ENCODE measurements around the gene TMEM30A. TPM values are rescaled to one million over a fixed set of nuclear protein-coding genes. Genes with fewer than 3 reads are reported as not detected.

TMEM30A gene
- total and polyA plus RNA-seq, 2 donors (not counting 3 experiments of a cell fraction or from before 2014, with no cell fraction given): 42.2 to 197 TPM

GRCh38 chr6:75268988-75269354 is 15.6 kb downstream of the TMEM30A start:
- Histone ChIP-seq H3K27me3 (ENCODE audit: control insufficient read depth in 2 of 2, insufficient read depth in 2 of 2, low read length in 2 of 2) (no peaks in the 10 kb centered on the region), H3K4me1 (ENCODE audit: control insufficient read depth, extremely low read depth, insufficient read depth, low read length) (peaks cover 19% of the 10 kb centered on the region), H3K79me2 (ENCODE audit: control insufficient read depth, insufficient read depth, low read length) (peaks cover 82% of the 10 kb centered on the region), H3K4me3 (replicated peaks in 1 of 3; ENCODE audit: insufficient read depth in 1 of 3, low read depth in 1 of 3, low read length in 3 of 3) (no peak overlapping the region), H3K9ac (replicated peaks; ENCODE audit: extremely low read depth, insufficient read depth, low read length) (no peak overlapping the region), H3K36me3 (ENCODE audit: control insufficient read depth in 2 of 2, extremely low read depth in 1 of 2, insufficient read depth in 2 of 2, low read length in 2 of 2) (peaks cover 0 to 8% of the 10 kb centered on the region in 2 experiments), H3K27ac (ENCODE audit: insufficient read depth, low read depth, low read length) (no peak overlapping the region), H4K20me1 (replicated peaks; ENCODE audit: control insufficient read depth, extremely low read depth, insufficient read depth, low read length) (no peaks in the 10 kb centered on the region), H3K9me3 (replicated peaks; ENCODE audit: control insufficient read depth, insufficient read depth, low read length) (peaks cover 2% of the 10 kb centered on the region), H3K4me2 (ENCODE audit: insufficient read depth, low read length) (no peak overlapping the region), H2AFZ (ENCODE audit: low read depth, low read length) (no peak overlapping the region), H3K9me1 (replicated peaks; ENCODE audit: control insufficient read depth, extremely low read depth, insufficient read depth, low read length) (no peaks in the 10 kb centered on the region)
- TF ChIP-seq EZH2 (IDR thresholded peaks at IDR 0.05; ENCODE audit: borderline replicate concordance, low read depth, low read length, severe bottlenecking): no peak
- TF ChIP-seq GATA2 (IDR thresholded peaks at IDR 0.05; ENCODE audit: insufficient read depth, insufficient read length, low read depth, low read length): no peak
- TF ChIP-seq, protein P1, sequence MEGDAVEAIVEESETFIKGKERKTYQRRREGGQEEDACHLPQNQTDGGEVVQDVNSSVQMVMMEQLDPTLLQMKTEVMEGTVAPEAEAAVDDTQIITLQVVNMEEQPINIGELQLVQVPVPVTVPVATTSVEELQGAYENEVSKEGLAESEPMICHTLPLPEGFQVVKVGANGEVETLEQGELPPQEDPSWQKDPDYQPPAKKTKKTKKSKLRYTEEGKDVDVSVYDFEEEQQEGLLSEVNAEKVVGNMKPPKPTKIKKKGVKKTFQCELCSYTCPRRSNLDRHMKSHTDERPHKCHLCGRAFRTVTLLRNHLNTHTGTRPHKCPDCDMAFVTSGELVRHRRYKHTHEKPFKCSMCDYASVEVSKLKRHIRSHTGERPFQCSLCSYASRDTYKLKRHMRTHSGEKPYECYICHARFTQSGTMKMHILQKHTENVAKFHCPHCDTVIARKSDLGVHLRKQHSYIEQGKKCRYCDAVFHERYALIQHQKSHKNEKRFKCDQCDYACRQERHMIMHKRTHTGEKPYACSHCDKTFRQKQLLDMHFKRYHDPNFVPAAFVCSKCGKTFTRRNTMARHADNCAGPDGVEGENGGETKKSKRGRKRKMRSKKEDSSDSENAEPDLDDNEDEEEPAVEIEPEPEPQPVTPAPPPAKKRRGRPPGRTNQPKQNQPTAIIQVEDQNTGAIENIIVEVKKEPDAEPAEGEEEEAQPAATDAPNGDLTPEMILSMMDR (IDR thresholded peaks at IDR 0.05; ENCODE audit: extremely low read depth in 1 of 2, insufficient read depth in 1 of 2, low read depth in 1 of 2, low read length in 2 of 2): no peak
- TF ChIP-seq POLR2AphosphoS5 (IDR thresholded peaks at IDR 0.05; ENCODE audit: insufficient read depth, low read depth, low read length): no peak
- TF ChIP-seq, protein P2, sequence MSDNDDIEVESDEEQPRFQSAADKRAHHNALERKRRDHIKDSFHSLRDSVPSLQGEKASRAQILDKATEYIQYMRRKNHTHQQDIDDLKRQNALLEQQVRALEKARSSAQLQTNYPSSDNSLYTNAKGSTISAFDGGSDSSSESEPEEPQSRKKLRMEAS (IDR thresholded peaks at IDR 0.05; ENCODE audit: insufficient read depth, insufficient read length): no peak
- TF ChIP-seq MYC (IDR thresholded peaks at IDR 0.05; ENCODE audit: low read depth, low read length): no peak
- no peak for TF ChIP-seq FOS (IDR thresholded peaks at IDR 0.05; ENCODE audit: borderline replicate concordance, insufficient read depth, low read length)
- TF ChIP-seq JUN (IDR thresholded peaks at IDR 0.05; ENCODE audit: borderline replicate concordance, insufficient read depth, insufficient read length, low read depth): no peak
- no peak for TF ChIP-seq POLR2A (IDR thresholded peaks at IDR 0.05; ENCODE audit: low read depth, low read length)
- POLR2A ChIA-PET: interaction anchor here (1.7 kb wide), 1 partner anchor 11 kb away, joined by 3 read pairs; no protein-coding TSS in a partner anchor
- no TSS peak for BruUV-seq (replicated peaks)
- no peak for DNase-seq (ENCODE audit: low read depth, low spot score)
- no peak for FAIRE-seq
- CTCF ChIA-PET: interaction anchor here (2.9 to 3.3 kb wide), 4 partner anchors 12 to 259 kb away, joined by 25 to 95 read pairs (median 39); partner anchors contain the start of gene TMEM30A
- intact Hi-C loops (cut with micrococcal nuclease) (loop anchor here (1.0 kb wide), 1 partner anchor 15 kb away; the partner anchor contains the start of gene TMEM30A), dilution Hi-C loops (cut with MboI; ENCODE audit: extremely low pct_ligation_motif_present, low sequenced_read_pairs) (no loop called here)

Measured in endothelial cell of umbilical vein (primary cell).